Thyroid gland (tissue), 4 donors: Measurements from ENCODE around the gene ZFYVE26.

ENCODE experiments used
- CTCF ChIP-seq, 6 experiments: fragments of 200-600 bp in 3 of 6; fragments of 450-650 bp in 3 of 6; sonication (generic) in 3 of 6; IDR thresholded peaks; one replicate each; pipeline ENCODE4 v1.5.1; 2016 to 2019; ENCODE audit warnings: antibody characterized with exemption in 6 of 6, mild to moderate bottlenecking in 2 of 6, inconsistent platforms in 1 of 6, moderate library complexity in 1 of 6
- POLR2A ChIP-seq, 2 donors: fragments of 450-650 bp; IDR thresholded peaks; one replicate each; pipeline ENCODE4 v1.6.1; 2017; ENCODE audit warnings: antibody characterized with exemption in 2 of 2, mild to moderate bottlenecking in 2 of 2, moderate library complexity in 1 of 2

GRCh38 chr14:67817750-67818438 lies 1.5 kb upstream of the ZFYVE26 start:
- TF ChIP-seq POLR2A (IDR thresholded peaks at IDR 0.05): no peak
- no peak for TF ChIP-seq CTCF (IDR thresholded peaks at IDR 0.05)
